Large intestine (tissue), 3 donors: ENCODE results near the gene HSPA2. TPM values are rescaled to one million over a fixed set of nuclear protein-coding genes. Genes with fewer than 3 reads are reported as not detected.

Experiments used
- DNase-seq, 2 donors: peaks; one replicate each; pipeline versions ENCODE4 v3.0.0 to v3.0.0-alpha.2; 2013
- H3K27ac ChIP-seq: one replicate; pipeline ENCODE4 v1.5.1; 2013; ENCODE audit warnings: low read length
- H3K27me3 ChIP-seq: 2 replicates; pipeline ENCODE4 v1.6.1; 2013; ENCODE audit warnings: low read length; ENCODE audit not compliant: control insufficient read depth, insufficient read depth
- H3K36me3 ChIP-seq: 2 replicates; pipeline ENCODE4 v1.6.1; 2013; ENCODE audit warnings: low read length; ENCODE audit not compliant: control insufficient read depth, insufficient read depth
- H3K4me1 ChIP-seq: one replicate; pipeline ENCODE4 v1.6.1; 2013; ENCODE audit warnings: low read length; ENCODE audit not compliant: control insufficient read depth, insufficient read depth
- H3K4me3 ChIP-seq: one replicate; pipeline ENCODE4 v1.5.1; 2013; ENCODE audit warnings: low read length
- H3K9me3 ChIP-seq: one replicate; pipeline ENCODE4 v1.6.1; 2013; ENCODE audit warnings: mild to moderate bottlenecking, low read depth, low read length, moderate library complexity; ENCODE audit not compliant: control insufficient read depth
- WGBS: methylation state at CpG from one replicate; pipeline ENCODE4 v1.1.5; 2013; ENCODE audit warnings: low lambda C conversion rate; ENCODE audit not compliant: insufficient coverage; 5-methylcytosine and 5-hydroxymethylcytosine counted together
- polyA plus RNA-seq: library from polyadenylated mRNA; unstranded; fragments of 120-200 nt; gene quantifications from one replicate; pipeline ENCODE4 v1.2.1, GENCODE V29; 2013

HSPA2 gene
- polyA plus RNA-seq, 1 donor: 27.3 TPM

GRCh38 chr14:64574371-64575107 is 34.0 kb downstream of the HSPA2 start:
- Histone ChIP-seq H3K27ac (no peak overlapping the region), H3K27me3 (no peaks in the 10 kb centered on the region), H3K36me3 (no peaks in the 10 kb centered on the region), H3K9me3 (no peaks in the 10 kb centered on the region), H3K4me3 (no peak overlapping the region), H3K4me1 (no peaks in the 10 kb centered on the region)
- DNase-seq: no peak
- 100% methylated on average over 1 of the region's 6 CpGs for WGBS

DNA sequence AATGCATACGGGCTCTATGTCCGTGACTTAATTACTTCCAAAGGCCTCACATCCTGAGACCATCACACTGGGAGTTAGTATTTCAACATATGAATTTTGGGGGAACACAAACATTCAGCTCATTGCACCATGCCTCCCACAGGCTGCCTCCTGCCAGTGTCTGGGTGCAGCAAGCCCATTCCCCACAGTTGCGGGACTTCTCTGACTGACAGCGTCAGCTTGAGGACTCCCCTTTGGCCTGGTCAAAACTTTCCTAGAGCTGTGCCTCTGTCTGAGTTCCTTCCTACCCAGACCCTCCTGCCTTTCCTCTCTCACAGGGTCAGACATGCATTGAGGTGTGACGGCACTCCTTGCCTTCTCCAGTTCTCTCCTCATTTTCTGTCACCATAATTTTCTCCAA is 36.7 kb downstream of the HSPA2 start:
- H3K36me3 ChIP-seq: no peaks in the 10 kb centered on the region
- no peak overlapping the region for H3K27ac ChIP-seq
- H3K4me3 ChIP-seq: no peak overlapping the region
- H3K4me1 ChIP-seq: no peaks in the 10 kb centered on the region
- WGBS: no CpG with 5 or more reads among the region's 5 CpGs
- no peak for DNase-seq
- H3K27me3 ChIP-seq: no peaks in the 10 kb centered on the region
- H3K9me3 ChIP-seq: no peaks in the 10 kb centered on the region

- no peaks in the 10 kb centered on the region for H3K36me3 ChIP-seq
- no peaks in the 10 kb centered on the region for H3K9me3 ChIP-seq
- H3K4me1 ChIP-seq: no peaks in the 10 kb centered on the region
- WGBS: 76% methylated on average over 2 of the region's 7 CpGs
- no peak overlapping the region for H3K27ac ChIP-seq
- H3K27me3 ChIP-seq: no peaks in the 10 kb centered on the region
- DNase-seq: no peak
- H3K4me3 ChIP-seq: no peak overlapping the region
These were observed 39.9 kb downstream of the HSPA2 start for GRCh38 chr14:64580467-64580866.

- Histone ChIP-seq H3K4me1 (no peaks in the 10 kb centered on the region), H3K36me3 (no peaks in the 10 kb centered on the region), H3K9me3 (no peaks in the 10 kb centered on the region), H3K27ac (no peak overlapping the region), H3K27me3 (no peaks in the 10 kb centered on the region), H3K4me3 (no peak overlapping the region)
- no peak for DNase-seq
- WGBS: no CpG with 5 or more reads among the region's 2 CpGs
These were observed 40.8 kb downstream of the HSPA2 start for GRCh38 chr14:64581363-64581762.

GRCh38 chr14:64581817-64582216 is 41.3 kb downstream of the HSPA2 start:
- no peaks in the 10 kb centered on the region for H3K27me3 ChIP-seq
- no peaks in the 10 kb centered on the region for H3K36me3 ChIP-seq
- no peak for DNase-seq
- no peaks in the 10 kb centered on the region for H3K4me1 ChIP-seq
- H3K4me3 ChIP-seq: no peak overlapping the region
- H3K27ac ChIP-seq: no peak overlapping the region
- H3K9me3 ChIP-seq: no peaks in the 10 kb centered on the region
- WGBS: no CpG with 5 or more reads among the region's 5 CpGs

GRCh38 chr14:64584190-64584589 is 43.6 kb downstream of the HSPA2 start:
- Histone ChIP-seq H3K9me3 (no peaks in the 10 kb centered on the region), H3K4me1 (no peaks in the 10 kb centered on the region), H3K4me3 (no peak overlapping the region), H3K36me3 (no peaks in the 10 kb centered on the region), H3K27ac (no peak overlapping the region), H3K27me3 (no peaks in the 10 kb centered on the region)
- DNase-seq: no peak
- WGBS: no CpG with 5 or more reads among the region's 1 CpG

DNA sequence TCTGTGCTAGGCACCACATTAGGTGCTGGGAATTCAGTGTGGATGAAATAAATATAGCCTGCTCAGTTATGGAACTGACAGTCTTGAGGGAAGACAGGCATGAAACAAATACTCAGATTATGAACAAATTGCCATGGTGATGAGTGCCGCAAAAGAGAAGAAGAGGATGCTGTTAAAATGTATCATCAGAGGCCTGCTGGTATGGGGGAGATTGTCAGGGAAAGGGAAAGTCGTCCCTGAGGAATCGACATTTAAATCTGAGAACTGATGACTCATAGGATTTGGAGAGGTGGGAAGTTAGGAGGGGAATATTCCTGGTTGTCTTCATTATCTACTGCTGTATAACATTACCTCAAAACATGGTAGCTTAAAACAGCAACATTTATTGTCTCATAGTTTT is 51.3 kb downstream of the HSPA2 start:
- H3K27me3 ChIP-seq: no peaks in the 10 kb centered on the region
- no CpG with 5 or more reads among the region's 3 CpGs for WGBS
- no peaks in the 10 kb centered on the region for H3K9me3 ChIP-seq
- H3K4me1 ChIP-seq: no peaks in the 10 kb centered on the region
- no peaks in the 10 kb centered on the region for H3K36me3 ChIP-seq
- H3K27ac ChIP-seq: no peak overlapping the region
- no peak overlapping the region for H3K4me3 ChIP-seq
- DNase-seq: no peak

Other genes starting within 250 kb of the HSPA2 start
- 0.66 TPM for gene ESR2, start 246.4 kb upstream of the HSPA2 start, polyA plus RNA-seq
- 61.9 TPM for gene MTHFD1, start 152.4 kb upstream of the HSPA2 start, polyA plus RNA-seq
- gene AKAP5, start 75.2 kb upstream of the HSPA2 start, polyA plus RNA-seq: 3.4 TPM
- gene ZBTB25, start 36.9 kb upstream of the HSPA2 start, polyA plus RNA-seq: 11.0 TPM
- gene ZBTB1, start 36.0 kb upstream of the HSPA2 start, polyA plus RNA-seq: 43.4 TPM
- gene PPP1R36, start 9.2 kb downstream of the HSPA2 start, polyA plus RNA-seq: 2.6 TPM
- gene PLEKHG3, start 163.7 kb downstream of the HSPA2 start, polyA plus RNA-seq: 56.1 TPM